Activated T-helper 2 cell treated with anti-CD3 and anti-CD28 coated beads, Interferon-gamma antibody, Interleukin-2, Interleukin-4, amounts not matched to agents 10 μg/mL and 5 μg/mL and 100 μg/mL, durations not matched to agents 14 hours and 24 hours and 36 hours (primary cell): ENCODE data around the gene PSORS1C2. TPM values are rescaled to one million over a fixed set of nuclear protein-coding genes. Genes with fewer than 3 reads are reported as not detected.

ENCODE experiments used
- DNase-seq: peaks from one replicate; pipeline ENCODE4 v3.0.0; 2021; ENCODE audit warnings: low spot score
- H3K27ac Mint-ChIP-seq: one replicate; pipeline ENCODE4 v1.8.0; 2021; ENCODE audit warnings: mixed read lengths
- H3K27me3 Mint-ChIP-seq: one replicate; pipeline ENCODE4 v1.8.0; 2021; ENCODE audit warnings: low read depth, mixed read lengths
- H3K36me3 Mint-ChIP-seq: one replicate; pipeline ENCODE4 v1.8.0; 2021; ENCODE audit warnings: low read depth, mixed read lengths
- H3K4me1 Mint-ChIP-seq: one replicate; pipeline ENCODE4 v1.8.0; 2021; ENCODE audit warnings: low read depth, mixed read lengths
- H3K4me3 Mint-ChIP-seq: one replicate; pipeline ENCODE4 v1.8.0; 2021; ENCODE audit warnings: low read depth, mild to moderate bottlenecking, moderate library complexity, mixed read lengths
- H3K9me3 Mint-ChIP-seq: one replicate; pipeline ENCODE4 v1.8.0; 2021; ENCODE audit warnings: mixed read lengths
- intact Hi-C: fragments of 100-400 bp; cut with micrococcal nuclease; formaldehyde crosslinking; loops from one replicate; pipeline ENCODE4 v1.15.1; 2023
- total RNA-seq: library from RNA; stranded (reverse); gene quantifications from 2 replicates; pipeline ENCODE4 v1.2.3, GENCODE V29; 2022

The PSORS1C2 gene
- total RNA-seq, 1 donor from 2014 or later, result not detected

DNA sequence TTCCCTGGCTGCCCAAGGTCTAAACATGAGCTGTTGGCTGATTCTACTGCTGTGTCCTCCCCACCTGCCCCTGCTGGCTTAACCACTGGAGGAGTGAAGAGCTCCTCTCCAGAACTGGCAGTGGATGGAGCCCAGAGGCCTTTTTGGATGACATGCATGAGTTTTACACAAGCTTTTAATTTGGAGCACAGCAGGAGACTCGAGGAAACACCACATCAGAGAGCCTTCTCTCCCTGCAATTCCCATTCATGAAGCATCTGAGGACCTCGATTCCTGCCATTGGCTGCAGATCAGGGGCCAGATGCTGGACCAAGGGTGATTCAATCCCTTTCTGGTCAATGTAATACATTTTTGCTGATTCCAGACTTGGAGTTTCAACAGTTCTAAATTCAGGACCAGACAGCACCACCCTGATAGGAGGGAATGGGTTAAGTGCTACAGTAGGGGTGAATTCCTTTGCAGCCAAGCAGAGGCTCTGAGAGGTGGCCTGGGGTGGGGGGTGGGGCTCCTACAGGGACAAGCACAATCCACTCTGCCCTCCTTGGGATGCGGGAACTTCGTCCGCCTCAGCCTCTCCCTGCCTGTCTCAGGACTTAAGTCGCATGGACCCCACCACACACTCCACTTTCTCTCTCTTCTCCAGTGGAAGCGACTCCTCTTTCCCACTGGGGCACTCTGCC is 24.9 kb downstream of the PSORS1C2 start:
- Mint-ChIP-seq H3K9me3 (no peaks in the 10 kb centered on the region), H3K27ac (no peak overlapping the region), H3K27me3 (peaks cover 15% of the 10 kb centered on the region)

DNA sequence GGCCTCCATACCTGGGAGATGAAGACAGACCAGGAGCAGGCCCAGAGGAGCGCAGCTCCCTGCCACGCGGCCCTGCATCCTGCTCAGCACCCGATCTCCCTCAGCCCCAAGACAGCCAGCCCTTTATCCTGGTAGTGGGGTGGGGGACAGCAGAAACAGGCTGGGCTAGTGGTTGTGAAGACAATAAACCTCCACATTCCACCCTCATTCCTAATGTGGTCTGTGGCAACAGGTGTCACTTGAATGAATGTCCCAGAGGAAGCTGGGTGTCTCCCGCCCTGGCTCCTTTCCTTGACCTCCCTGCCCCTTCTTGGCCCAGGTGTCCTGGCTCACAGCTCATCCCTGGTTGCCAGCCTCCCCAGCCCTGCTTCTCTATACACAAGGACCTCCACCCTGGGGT is 26.4 kb downstream of the PSORS1C2 start, which contains the start of gene C6orf15:
TSS of gene C6orf15 (minus strand) at position 98 of the 400 bp plus-strand sequence. CDS start at position 78, 20 bp downstream.
- no peak for DNase-seq
- H3K27me3 Mint-ChIP-seq, result peaks cover 15% of the 10 kb centered on the region
- H3K9me3 Mint-ChIP-seq, result no peaks in the 10 kb centered on the region
- H3K27ac Mint-ChIP-seq, result no peak within 1 kb of the TSS
- intact Hi-C loops, result no loop called here
- H3K4me3 Mint-ChIP-seq, result no peak within 1 kb of the TSS
- no peaks in the 10 kb centered on the region for H3K36me3 Mint-ChIP-seq
- H3K4me1 Mint-ChIP-seq, result no peaks in the 10 kb centered on the region

More for the DNA sequence above, 24.9 kb downstream of the PSORS1C2 start:
- Mint-ChIP-seq H3K36me3 (no peaks in the 10 kb centered on the region), H3K4me3 (no peak overlapping the region), H3K4me1 (no peaks in the 10 kb centered on the region)
- no peak for DNase-seq
- intact Hi-C loops, result no loop called here

DNA sequence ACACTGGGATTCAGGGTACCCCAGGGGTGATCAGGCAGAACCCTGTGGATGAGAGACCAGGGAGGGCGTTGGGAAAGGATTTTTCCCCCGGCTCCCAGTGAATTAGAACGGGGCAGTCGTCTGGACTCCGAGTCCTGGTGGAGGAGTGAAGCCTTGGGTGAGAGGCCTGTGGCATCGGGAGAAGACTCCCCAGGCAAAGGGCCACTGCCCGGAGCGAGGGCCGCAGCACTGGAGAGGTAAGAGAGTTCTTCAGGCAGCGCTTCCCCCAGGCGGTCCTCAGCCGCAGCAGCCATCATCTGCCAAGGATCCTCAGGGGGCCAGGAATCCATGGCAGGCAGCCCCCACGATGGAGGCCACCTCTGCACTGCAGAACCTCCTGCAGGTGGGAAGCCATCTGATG is 27.2 kb downstream of the PSORS1C2 start:
- no peak overlapping the region for H3K4me3 Mint-ChIP-seq
- H3K36me3 Mint-ChIP-seq, result no peaks in the 10 kb centered on the region
- intact Hi-C loops, result no loop called here
- no peak for DNase-seq
- peaks cover 15% of the 10 kb centered on the region for H3K27me3 Mint-ChIP-seq
- no peak overlapping the region for H3K27ac Mint-ChIP-seq
- no peaks in the 10 kb centered on the region for H3K4me1 Mint-ChIP-seq
- no peaks in the 10 kb centered on the region for H3K9me3 Mint-ChIP-seq

DNA sequence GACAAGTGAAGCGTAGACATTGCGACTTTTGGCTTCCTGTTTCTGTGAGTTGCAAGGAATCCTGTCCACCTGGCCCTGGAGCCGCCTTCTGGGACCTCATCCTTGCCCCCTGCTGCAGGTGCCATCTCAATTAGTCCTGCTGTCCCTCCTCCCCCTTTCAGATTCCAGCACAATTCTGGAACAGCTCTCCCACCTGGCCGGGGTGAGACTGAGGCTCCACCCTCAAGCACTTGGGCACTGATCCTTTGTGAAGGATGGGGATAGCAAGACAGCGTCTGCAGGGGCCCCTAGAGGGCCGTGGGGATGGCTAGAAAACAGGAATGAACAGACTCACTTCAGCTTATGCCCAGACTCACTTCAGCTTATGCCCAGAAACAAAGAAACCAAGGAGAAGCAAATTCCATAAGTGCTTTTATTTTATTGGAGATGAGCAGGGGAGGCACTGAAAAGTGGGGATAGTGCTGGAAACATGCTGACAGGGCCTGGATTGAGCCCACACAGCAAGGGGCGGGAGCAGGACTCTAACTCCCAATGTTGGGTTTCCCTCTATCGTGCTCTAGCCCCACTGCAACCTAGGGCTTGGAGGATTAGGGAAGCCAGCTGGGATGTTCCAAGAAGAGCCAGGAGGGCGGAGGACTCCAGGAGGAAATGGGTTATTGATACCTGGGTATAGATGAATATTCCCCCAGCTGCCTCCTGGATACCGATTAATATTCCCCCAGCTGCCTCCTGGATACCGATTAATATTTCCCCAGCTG is 27.9 kb downstream of the PSORS1C2 start:
- peaks cover 18% of the 10 kb centered on the region for H3K27me3 Mint-ChIP-seq
- H3K9me3 Mint-ChIP-seq, result no peaks in the 10 kb centered on the region
- H3K4me3 Mint-ChIP-seq, result no peak overlapping the region
- no peak for DNase-seq
- H3K36me3 Mint-ChIP-seq, result no peaks in the 10 kb centered on the region
- no peak overlapping the region for H3K27ac Mint-ChIP-seq
- H3K4me1 Mint-ChIP-seq, result no peaks in the 10 kb centered on the region
- intact Hi-C loops, result no loop called here

DNA sequence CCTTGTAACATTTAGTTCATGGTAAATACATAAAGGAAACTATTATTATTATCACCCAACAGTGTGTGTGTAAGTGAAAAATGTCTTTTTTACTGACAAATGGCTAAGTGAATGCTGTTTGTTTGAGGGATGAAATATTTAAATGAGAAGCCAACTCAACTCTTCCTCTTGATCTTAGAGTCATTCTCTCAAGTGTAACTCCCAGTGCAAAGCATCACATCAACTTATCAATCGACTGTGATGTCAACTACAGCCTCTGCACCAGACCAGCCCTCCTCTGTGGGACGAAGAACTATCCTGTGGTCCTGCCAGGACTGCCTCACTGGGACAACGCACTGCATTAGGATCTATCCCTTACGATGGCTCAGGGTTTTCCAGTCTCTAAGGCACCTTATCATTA is 31.8 kb downstream of the PSORS1C2 start:
- intact Hi-C loops, result no loop called here
- peaks cover 14% of the 10 kb centered on the region for H3K27me3 Mint-ChIP-seq
- no peaks in the 10 kb centered on the region for H3K9me3 Mint-ChIP-seq
- no peak overlapping the region for H3K4me3 Mint-ChIP-seq
- no peaks in the 10 kb centered on the region for H3K36me3 Mint-ChIP-seq
- no peak overlapping the region for H3K27ac Mint-ChIP-seq
- no peak for DNase-seq
- no peaks in the 10 kb centered on the region for H3K4me1 Mint-ChIP-seq

DNA sequence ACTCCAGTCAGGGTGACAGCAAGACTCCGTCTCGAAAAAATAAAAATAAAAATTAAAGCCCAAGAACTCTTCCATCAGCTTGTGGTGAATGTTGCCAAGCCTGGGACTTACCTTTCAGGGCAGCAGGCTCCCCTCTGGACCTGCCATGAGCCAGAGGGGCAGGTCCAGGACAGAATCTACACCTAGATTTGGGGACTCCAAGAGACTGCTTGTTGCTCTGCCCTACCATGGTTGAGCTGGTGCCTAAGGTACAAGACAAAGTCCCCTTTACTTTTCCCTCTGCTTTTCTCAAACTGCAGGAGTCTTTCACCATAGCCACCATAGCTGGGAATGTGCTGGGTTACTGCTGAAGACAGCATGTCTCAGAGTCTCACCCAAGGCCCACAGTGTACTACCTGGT is 35.7 kb downstream of the PSORS1C2 start:
- Mint-ChIP-seq H3K4me3 (no peak overlapping the region), H3K9me3 (no peaks in the 10 kb centered on the region), H3K27me3 (peaks cover 15% of the 10 kb centered on the region), H3K4me1 (no peaks in the 10 kb centered on the region), H3K36me3 (no peaks in the 10 kb centered on the region), H3K27ac (no peak overlapping the region)
- DNase-seq, result no peak
- intact Hi-C loops, result no loop called here

DNA sequence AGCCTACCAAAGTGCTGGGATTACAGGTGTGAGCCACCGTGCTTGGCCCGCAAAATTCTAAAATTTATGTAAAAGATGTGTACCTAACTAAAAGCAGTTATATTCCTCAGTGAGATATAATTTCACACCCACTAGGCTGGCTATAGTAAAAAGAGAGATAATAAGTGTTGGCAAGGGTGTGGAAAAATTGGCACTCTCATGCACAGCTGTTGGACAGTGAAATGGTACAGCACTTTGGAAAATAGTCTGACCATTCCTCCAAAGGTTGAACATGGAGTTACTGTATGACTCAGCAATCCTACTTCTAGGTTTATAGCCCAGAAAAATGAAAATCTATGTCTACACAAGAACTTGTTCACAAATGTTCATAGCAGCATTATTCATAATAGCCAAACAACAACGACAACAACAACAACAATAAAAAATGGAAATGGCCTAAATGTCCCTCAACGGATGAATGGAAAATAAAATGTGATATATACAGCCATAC is 40.4 kb downstream of the PSORS1C2 start:
- H3K36me3 Mint-ChIP-seq, result no peaks in the 10 kb centered on the region
- no peak overlapping the region for H3K27ac Mint-ChIP-seq
- no peak overlapping the region for H3K4me3 Mint-ChIP-seq
- H3K4me1 Mint-ChIP-seq, result peaks cover 16% of the 10 kb centered on the region
- no peaks in the 10 kb centered on the region for H3K9me3 Mint-ChIP-seq
- H3K27me3 Mint-ChIP-seq, result peaks cover 16% of the 10 kb centered on the region
- DNase-seq, result no peak
- intact Hi-C loops, result no loop called here

DNA sequence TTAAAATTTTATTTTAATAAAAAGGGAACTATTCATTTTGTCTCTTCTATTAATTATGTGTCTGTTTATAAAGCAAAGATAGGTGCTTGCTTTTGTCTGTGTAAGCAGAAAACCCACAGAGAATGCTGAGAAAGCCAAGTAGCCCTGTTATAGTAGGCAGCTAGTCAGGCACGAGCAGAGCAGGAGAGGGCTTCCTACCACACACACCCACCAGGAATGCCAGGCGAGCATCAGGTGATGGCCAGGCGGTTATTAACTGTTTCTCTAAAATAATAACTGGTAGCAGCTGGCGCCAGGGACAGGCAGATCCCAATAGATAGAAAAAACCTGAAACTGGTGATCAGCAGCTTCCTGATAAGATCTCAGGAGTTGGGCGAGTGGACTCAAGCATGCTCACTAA is 42.2 kb downstream of the PSORS1C2 start:
- Mint-ChIP-seq H3K4me3 (no peak overlapping the region), H3K27me3 (peaks cover 14% of the 10 kb centered on the region), H3K27ac (no peak overlapping the region), H3K9me3 (no peaks in the 10 kb centered on the region), H3K4me1 (peaks cover 16% of the 10 kb centered on the region), H3K36me3 (no peaks in the 10 kb centered on the region)
- intact Hi-C loops, result no loop called here
- DNase-seq, result no peak

DNA sequence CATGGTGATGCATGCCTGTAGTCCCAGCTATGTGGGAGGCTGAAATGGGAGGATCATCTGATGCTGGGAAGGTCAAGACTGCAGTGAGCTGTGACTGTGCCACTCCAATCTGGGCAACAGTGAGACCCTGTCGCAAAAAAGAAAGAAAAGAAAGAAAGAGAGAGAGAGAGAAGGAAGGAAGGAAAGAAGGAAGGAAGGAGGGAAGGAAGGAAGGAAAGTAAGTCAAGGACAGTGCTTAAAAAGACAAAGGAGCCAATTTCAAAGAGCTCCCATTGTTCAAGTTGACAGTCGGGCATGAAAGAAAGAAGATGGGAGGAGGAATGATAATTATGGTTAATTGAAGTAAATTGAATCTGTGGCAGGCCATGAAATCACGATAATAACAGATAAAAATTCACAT is 42.7 kb downstream of the PSORS1C2 start:
- H3K9me3 Mint-ChIP-seq, result no peaks in the 10 kb centered on the region
- intact Hi-C loops, result no loop called here
- no peak overlapping the region for H3K4me3 Mint-ChIP-seq

DNA sequence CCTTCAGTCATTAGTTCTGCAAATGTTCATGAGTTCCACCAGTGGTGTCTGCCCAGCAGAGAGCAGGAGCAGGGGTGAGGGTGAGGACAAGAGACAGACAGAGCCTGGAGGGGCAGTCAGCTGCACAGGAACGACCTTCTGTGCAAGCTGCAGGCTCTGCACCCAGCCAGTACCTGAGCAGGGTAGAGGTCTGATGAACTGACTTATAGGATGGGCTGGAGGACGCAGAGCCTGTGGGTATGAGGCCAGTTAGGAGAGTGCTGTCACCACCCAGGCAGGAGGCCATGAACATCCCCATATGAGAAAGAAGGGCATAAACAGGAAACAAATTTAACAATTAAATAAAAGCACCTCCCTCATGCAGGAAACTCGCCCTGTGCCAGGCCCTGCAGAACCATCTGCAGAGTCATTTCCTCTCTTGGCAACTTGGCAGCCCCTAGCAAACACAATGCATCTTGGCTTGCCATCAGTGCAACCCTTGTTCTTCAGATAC is 44.4 kb downstream of the PSORS1C2 start:
- Mint-ChIP-seq H3K36me3 (no peaks in the 10 kb centered on the region), H3K9me3 (no peaks in the 10 kb centered on the region), H3K4me1 (peaks cover 16% of the 10 kb centered on the region), H3K27me3 (peaks cover 8% of the 10 kb centered on the region), H3K4me3 (no peak overlapping the region), H3K27ac (no peak overlapping the region)
- no peak for DNase-seq
- intact Hi-C loops, result no loop called here

More for the DNA sequence above, 42.7 kb downstream of the PSORS1C2 start:
- no peaks in the 10 kb centered on the region for H3K36me3 Mint-ChIP-seq
- no peak overlapping the region for H3K27ac Mint-ChIP-seq
- peaks cover 14% of the 10 kb centered on the region for H3K27me3 Mint-ChIP-seq
- peaks cover 16% of the 10 kb centered on the region for H3K4me1 Mint-ChIP-seq
- DNase-seq, result no peak

DNA sequence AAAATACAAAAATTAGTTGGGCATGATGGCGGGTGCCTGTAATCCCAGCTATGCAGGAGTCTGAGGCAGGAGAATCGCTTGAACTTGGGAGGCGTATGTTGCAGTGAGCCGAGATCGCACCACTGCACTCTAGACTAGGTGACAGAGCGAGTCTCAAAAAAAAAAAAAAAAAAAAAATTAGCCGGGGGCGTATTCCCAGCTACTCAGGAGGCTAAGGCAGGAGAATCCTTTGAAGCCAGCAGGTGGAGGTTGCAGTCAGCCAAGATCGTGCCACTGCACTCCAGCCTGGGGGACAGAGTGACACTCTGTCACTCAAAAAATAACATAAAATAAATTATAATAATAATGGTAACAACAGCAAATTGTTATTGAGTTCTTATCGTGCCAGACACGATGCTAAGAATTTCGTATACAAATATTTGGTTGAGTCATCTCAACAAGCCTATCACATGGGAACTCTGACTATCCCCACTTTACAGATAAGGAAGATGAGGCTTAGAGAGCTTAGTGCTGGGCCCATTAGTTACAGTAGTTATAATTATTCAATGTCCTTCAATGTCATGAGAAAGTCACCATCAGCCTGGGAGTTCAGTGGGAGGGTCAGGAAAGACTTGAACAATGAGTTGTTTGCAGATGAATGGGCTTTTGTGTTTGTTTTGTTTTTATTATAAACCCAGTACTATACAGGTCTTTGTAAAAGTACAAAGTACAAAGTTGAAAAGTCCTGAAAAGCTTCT is 45.9 kb downstream of the PSORS1C2 start:
- Mint-ChIP-seq H3K4me1 (peaks cover 16% of the 10 kb centered on the region), H3K4me3 (no peak overlapping the region), H3K27ac (no peak overlapping the region), H3K36me3 (no peaks in the 10 kb centered on the region), H3K27me3 (peaks cover 4% of the 10 kb centered on the region), H3K9me3 (no peaks in the 10 kb centered on the region)
- intact Hi-C loops, result no loop called here
- DNase-seq, result no peak

DNA sequence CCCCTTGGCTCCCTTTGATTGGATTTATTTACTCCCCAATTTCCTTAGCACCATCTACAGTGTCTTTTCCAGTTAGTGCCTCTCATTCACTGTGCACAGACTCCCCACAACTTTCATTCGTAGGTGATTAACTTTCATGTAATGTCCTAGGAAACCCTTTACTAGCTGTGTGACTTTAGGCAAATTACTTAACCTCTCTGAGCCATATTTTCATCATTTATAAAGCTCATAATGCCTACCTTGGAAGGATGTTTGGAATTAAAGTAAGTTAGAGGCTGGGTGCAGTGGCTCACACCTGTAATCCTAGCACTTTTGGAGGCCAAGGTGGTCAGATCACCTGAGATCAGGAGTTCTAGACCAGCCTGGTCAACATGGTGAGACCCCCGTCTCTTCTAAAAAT is 46.6 kb downstream of the PSORS1C2 start:
- no peak overlapping the region for H3K4me3 Mint-ChIP-seq
- peaks cover 15% of the 10 kb centered on the region for H3K4me1 Mint-ChIP-seq

More for the DNA sequence above, 46.6 kb downstream of the PSORS1C2 start:
- Mint-ChIP-seq H3K36me3 (no peaks in the 10 kb centered on the region), H3K27ac (no peak overlapping the region), H3K27me3 (peaks cover 4% of the 10 kb centered on the region), H3K9me3 (no peaks in the 10 kb centered on the region)
- no peak for DNase-seq
- intact Hi-C loops, result no loop called here
